ENCODE results near the gene CTBP2.

The CTBP2 gene

DNA sequence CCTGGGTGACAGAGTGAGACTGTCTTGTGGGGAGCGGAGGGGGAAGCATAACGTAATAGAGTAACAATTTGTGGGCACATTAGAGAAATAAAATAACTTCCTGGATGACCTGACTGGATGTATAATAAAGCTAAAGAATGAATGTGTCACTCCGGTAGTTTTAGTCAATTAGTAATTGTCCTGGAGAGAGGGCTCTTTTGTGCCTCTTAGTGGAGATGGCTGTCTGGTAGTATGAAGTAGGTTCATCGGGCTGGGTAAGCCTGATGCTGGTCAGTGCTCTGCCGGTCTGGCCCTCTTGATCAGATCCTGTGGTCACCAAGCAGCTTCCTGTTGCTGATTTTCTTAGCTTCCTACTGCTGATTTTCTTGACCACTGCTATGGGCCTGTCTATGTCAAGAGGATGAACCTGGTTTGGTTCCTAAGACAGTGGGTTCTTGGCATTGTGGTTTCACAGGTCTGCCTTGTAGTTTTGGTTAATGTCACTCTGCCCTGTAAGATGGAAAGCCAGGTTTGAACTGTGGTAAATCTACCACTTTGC, 184.3 kb downstream of the CTBP2 start:
- no peak overlapping the region for H3K4me3 ChIP-seq (ENCODE audit: low read length)
- H3K9me3 ChIP-seq (ENCODE audit: control insufficient read depth, insufficient read depth, low read length) = no peaks in the 10 kb centered on the region
- WGBS (ENCODE audit: insufficient coverage, insufficient read length) = no CpG with 5 or more reads among the region's 5 CpGs
- H3K27me3 ChIP-seq (ENCODE audit: control insufficient read depth, insufficient read depth, low read length) = no peaks in the 10 kb centered on the region
- no peak for DNase-seq (ENCODE audit: low read depth, low spot score)
- H3K36me3 ChIP-seq (ENCODE audit: control insufficient read depth, insufficient read depth, low read length) = peaks cover 3% of the 10 kb centered on the region; the same call in 1 of the 2 replicates
- no peaks in the 10 kb centered on the region for H3K4me1 ChIP-seq (ENCODE audit: control insufficient read depth, insufficient read depth, low read length)
- no peak overlapping the region for H3K27ac ChIP-seq (ENCODE audit: low read length)

DNA sequence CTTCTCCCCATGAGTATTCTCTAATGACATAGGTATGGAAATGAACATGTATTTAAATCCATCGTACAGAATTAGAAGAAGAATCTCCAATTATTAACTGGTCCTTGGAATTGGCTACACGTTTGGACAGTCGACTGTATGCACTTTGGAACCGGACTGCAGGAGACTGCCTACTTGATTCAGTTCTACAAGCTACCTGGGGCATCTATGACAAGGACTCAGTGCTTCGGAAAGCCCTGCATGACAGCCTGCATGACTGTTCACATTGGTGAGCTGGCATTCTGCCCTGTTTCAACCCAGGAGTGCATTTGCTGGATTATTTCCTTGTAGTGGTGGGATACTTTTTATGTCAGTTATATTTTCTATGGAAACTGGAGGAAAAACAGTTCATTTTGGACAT, 186.2 kb downstream of the CTBP2 start:
- WGBS (ENCODE audit: insufficient coverage, insufficient read length) = no CpG with 5 or more reads among the region's 5 CpGs
- no peak for DNase-seq (ENCODE audit: low read depth, low spot score)
- Histone ChIP-seq H3K4me1 (ENCODE audit: control insufficient read depth, insufficient read depth, low read length) (no peaks in the 10 kb centered on the region), H3K4me3 (ENCODE audit: low read length) (no peak overlapping the region), H3K36me3 (ENCODE audit: control insufficient read depth, insufficient read depth, low read length) (peaks cover 3% of the 10 kb centered on the region; the same call in 1 of the 2 replicates), H3K27ac (ENCODE audit: low read length) (no peak overlapping the region), H3K9me3 (ENCODE audit: control insufficient read depth, insufficient read depth, low read length) (no peaks in the 10 kb centered on the region), H3K27me3 (ENCODE audit: control insufficient read depth, insufficient read depth, low read length) (no peaks in the 10 kb centered on the region)

DNA sequence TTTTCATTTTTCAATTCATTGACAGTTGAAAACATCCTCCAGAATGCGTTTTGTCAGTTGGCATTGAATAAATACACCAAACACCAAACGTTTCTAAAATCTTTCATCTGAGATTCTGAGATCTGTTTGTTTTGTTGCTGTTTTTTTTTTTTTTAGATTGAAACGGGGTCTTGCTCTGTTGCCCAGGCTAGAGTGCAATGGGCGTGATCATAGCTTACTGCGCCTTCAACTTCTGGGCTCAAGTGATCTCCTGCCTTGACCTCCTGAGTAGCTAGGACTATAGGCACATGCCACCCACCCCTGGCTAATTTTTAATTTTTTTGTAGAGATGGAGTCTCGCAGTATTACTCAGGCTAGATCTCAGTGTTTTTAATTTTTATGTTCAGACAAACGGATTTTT, 187.7 kb downstream of the CTBP2 start:
- no CpG with 5 or more reads among the region's 7 CpGs for WGBS (ENCODE audit: insufficient coverage, insufficient read length)
- H3K36me3 ChIP-seq (ENCODE audit: control insufficient read depth, insufficient read depth, low read length) = peaks cover 3% of the 10 kb centered on the region; the same call in 1 of the 2 replicates
- no peak for DNase-seq (ENCODE audit: low read depth, low spot score)

DNA sequence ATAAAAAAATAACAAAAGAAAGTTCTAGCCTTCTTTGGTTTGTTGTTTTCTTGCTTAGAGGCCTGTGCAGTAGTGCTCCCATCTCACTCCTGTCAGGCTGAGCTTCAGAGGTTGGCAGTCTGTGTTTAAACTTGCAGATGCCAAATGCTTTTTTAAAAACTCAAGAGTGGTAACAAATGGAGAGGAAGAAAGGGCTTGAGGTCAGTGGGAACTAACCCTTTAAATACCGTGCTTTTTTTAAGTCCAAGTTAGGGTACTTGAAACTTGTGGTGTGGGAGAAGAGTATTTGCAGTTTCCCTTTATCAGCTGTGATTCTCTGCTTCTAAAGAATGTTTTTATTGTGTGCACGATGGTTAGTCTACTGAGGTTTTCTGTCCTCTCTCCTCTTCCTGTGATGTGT, 189.1 kb downstream of the CTBP2 start:
- Histone ChIP-seq H3K4me1 (ENCODE audit: control insufficient read depth, insufficient read depth, low read length) (no peaks in the 10 kb centered on the region), H3K27ac (ENCODE audit: low read length) (no peak overlapping the region), H3K27me3 (ENCODE audit: control insufficient read depth, insufficient read depth, low read length) (no peaks in the 10 kb centered on the region), H3K4me3 (ENCODE audit: low read length) (no peak overlapping the region), H3K36me3 (ENCODE audit: control insufficient read depth, insufficient read depth, low read length) (peaks cover 3% of the 10 kb centered on the region; the same call in 1 of the 2 replicates), H3K9me3 (ENCODE audit: control insufficient read depth, insufficient read depth, low read length) (no peaks in the 10 kb centered on the region)
- no peak for DNase-seq (ENCODE audit: low read depth, low spot score)
- no CpG with 5 or more reads among the region's 2 CpGs for WGBS (ENCODE audit: insufficient coverage, insufficient read length)

More for the DNA sequence above, 187.7 kb downstream of the CTBP2 start:
- Histone ChIP-seq H3K27ac (ENCODE audit: low read length) (no peak overlapping the region), H3K4me1 (ENCODE audit: control insufficient read depth, insufficient read depth, low read length) (no peaks in the 10 kb centered on the region), H3K4me3 (ENCODE audit: low read length) (no peak overlapping the region), H3K9me3 (ENCODE audit: control insufficient read depth, insufficient read depth, low read length) (no peaks in the 10 kb centered on the region), H3K27me3 (ENCODE audit: control insufficient read depth, insufficient read depth, low read length) (no peaks in the 10 kb centered on the region)

DNA sequence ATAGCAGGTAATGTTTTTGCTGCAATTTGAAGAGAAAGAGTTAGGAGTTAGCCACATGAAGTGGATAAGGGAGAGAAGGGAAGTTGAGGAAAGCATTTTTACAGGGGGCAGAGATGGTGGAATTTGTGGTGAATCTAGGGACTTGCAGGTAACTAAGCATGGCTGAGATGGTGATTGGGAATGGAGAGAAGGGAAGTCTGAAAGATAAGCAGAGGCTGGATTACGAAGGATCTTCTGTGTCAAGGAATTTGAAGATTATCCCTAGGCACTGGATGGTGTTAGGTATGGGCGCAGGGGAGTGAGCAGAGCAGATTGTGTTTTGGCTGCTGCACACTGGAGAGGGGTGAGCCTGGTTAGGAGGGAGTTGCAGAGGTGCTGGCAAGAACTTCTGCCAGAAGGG, 193.1 kb downstream of the CTBP2 start:
- H3K4me3 ChIP-seq (ENCODE audit: low read length) = no peak overlapping the region
- H3K4me1 ChIP-seq (ENCODE audit: control insufficient read depth, insufficient read depth, low read length) = no peaks in the 10 kb centered on the region
- no peaks in the 10 kb centered on the region for H3K9me3 ChIP-seq (ENCODE audit: control insufficient read depth, insufficient read depth, low read length)
- WGBS (ENCODE audit: insufficient coverage, insufficient read length) = no CpG with 5 or more reads among the region's 2 CpGs
- no peak overlapping the region for H3K27ac ChIP-seq (ENCODE audit: low read length)
- no peak for DNase-seq (ENCODE audit: low read depth, low spot score)
- H3K36me3 ChIP-seq (ENCODE audit: control insufficient read depth, insufficient read depth, low read length) = no peaks in the 10 kb centered on the region; the same call in 1 of the 2 replicates
- H3K27me3 ChIP-seq (ENCODE audit: control insufficient read depth, insufficient read depth, low read length) = no peaks in the 10 kb centered on the region

DNA sequence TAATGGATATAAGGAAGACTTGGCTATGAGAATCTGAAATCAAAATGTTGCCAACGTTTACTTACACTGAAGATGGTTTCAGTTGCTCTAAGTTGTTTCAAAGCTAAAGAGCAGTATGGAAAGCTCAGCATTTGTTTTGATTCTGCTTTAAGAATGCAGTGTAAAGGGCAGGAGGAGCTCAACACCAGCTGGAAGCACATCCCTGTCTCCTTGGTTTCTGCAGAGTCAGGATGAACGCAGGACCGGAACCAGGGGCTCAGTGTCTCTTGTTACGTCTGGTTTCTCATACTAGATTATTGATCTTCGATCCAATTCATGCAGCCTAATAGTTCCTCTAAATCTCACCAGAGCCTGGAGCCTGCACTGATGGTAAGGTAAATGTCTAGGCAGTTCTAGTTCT, 194.4 kb downstream of the CTBP2 start:
- Histone ChIP-seq H3K27ac (ENCODE audit: low read length) (no peak overlapping the region), H3K36me3 (ENCODE audit: control insufficient read depth, insufficient read depth, low read length) (no peaks in the 10 kb centered on the region; the same call in 1 of the 2 replicates), H3K4me3 (ENCODE audit: low read length) (no peak overlapping the region), H3K27me3 (ENCODE audit: control insufficient read depth, insufficient read depth, low read length) (no peaks in the 10 kb centered on the region), H3K4me1 (ENCODE audit: control insufficient read depth, insufficient read depth, low read length) (no peaks in the 10 kb centered on the region), H3K9me3 (ENCODE audit: control insufficient read depth, insufficient read depth, low read length) (no peaks in the 10 kb centered on the region)
- DNase-seq (ENCODE audit: low read depth, low spot score) = no peak
- WGBS (ENCODE audit: insufficient coverage, insufficient read length) = no CpG with 5 or more reads among the region's 5 CpGs

DNA sequence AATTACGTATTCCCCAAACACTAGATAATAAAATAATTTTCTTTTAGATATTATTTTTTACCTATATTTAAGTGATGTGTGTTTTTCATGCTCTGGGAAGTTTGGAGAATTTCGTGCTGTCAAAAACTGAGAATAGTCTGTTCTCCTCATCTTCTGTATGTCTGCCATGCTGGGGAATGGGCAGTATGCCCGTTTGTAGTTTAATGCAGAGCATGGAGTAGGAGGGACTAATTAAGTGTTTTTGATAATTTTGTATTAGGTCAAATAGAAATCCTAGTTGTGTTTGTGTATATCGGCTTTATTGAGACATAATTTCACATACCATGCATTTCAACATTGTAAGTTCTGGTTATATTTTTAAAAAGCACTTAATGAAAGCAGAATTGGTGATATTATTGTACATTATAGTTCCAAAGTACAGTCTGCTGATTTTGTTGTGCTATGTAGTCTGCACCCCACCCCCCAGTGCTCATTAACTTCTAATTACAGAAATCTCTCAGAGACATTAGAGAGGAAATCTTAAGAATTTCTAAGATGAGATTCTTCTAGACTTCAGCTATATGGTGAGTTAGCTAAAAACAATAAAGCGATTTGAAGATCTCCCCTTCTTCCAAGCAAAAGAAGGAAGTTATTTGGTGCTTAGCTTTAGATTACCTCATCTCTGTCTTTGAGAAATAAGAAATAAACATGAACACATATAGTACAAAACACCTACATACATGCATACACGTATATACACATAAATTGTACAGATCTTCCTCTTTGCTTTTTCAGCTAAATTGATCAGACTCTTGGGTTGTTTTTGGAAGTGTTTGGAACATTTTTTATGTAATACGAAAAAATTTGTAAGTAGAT, 196.3 kb downstream of the CTBP2 start:
- no peak for DNase-seq (ENCODE audit: low read depth, low spot score)
- no peaks in the 10 kb centered on the region; the same call in 1 of the 2 replicates for H3K36me3 ChIP-seq (ENCODE audit: control insufficient read depth, insufficient read depth, low read length)
- WGBS (ENCODE audit: insufficient coverage, insufficient read length) = 100% methylated on average over 1 of the region's 7 CpGs
- H3K4me3 ChIP-seq (ENCODE audit: low read length) = no peak overlapping the region
- H3K27ac ChIP-seq (ENCODE audit: low read length) = no peak overlapping the region
- no peaks in the 10 kb centered on the region for H3K4me1 ChIP-seq (ENCODE audit: control insufficient read depth, insufficient read depth, low read length)
- no peaks in the 10 kb centered on the region for H3K27me3 ChIP-seq (ENCODE audit: control insufficient read depth, insufficient read depth, low read length)
- no peaks in the 10 kb centered on the region for H3K9me3 ChIP-seq (ENCODE audit: control insufficient read depth, insufficient read depth, low read length)

DNA sequence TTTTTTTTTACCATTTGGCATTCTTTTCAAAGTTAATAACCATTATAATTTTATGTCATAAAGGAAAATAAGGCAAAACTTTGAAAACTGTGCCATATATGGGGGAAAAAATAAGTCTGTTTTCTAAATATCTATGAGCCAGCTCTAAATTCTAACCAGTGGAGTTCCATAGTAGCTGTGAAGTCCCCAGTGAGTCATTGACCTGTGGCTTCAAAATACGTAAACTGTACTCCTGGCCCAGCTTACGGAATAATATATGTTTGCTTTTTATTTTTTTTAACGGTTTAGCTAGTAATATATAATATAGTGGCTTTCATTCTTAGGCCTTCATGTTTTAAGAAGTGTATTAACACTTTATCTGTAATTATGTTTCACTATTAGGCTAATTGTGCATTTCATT, 197.9 kb downstream of the CTBP2 start:
- H3K4me1 ChIP-seq (ENCODE audit: control insufficient read depth, insufficient read depth, low read length) = no peaks in the 10 kb centered on the region
- no peaks in the 10 kb centered on the region for H3K9me3 ChIP-seq (ENCODE audit: control insufficient read depth, insufficient read depth, low read length)
- no peak for DNase-seq (ENCODE audit: low read depth, low spot score)
- no peaks in the 10 kb centered on the region; the same call in 1 of the 2 replicates for H3K36me3 ChIP-seq (ENCODE audit: control insufficient read depth, insufficient read depth, low read length)
- WGBS (ENCODE audit: insufficient coverage, insufficient read length) = no CpG with 5 or more reads among the region's 3 CpGs
- no peak overlapping the region for H3K27ac ChIP-seq (ENCODE audit: low read length)
- no peak overlapping the region for H3K4me3 ChIP-seq (ENCODE audit: low read length)
- H3K27me3 ChIP-seq (ENCODE audit: control insufficient read depth, insufficient read depth, low read length) = no peaks in the 10 kb centered on the region

DNA sequence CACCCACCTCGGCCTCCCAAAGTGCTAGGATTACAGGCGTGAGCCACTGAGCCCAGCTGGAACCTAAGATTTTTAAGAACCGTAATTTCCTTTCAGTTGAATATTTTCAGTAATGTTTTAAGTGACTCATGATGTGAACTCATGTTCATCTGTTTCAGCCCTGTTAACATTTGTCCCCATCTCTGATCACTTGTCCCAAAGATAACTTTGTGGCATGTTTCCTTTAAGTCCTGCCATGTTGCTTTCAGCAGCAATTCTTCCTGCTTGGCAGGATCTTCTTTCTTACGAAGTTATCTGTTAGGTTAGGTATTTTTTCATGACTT, 199.2 kb downstream of the CTBP2 start:
- Histone ChIP-seq H3K9me3 (ENCODE audit: control insufficient read depth, insufficient read depth, low read length) (no peaks in the 10 kb centered on the region), H3K27ac (ENCODE audit: low read length) (no peak overlapping the region), H3K36me3 (ENCODE audit: control insufficient read depth, insufficient read depth, low read length) (no peaks in the 10 kb centered on the region; the same call in 1 of the 2 replicates), H3K27me3 (ENCODE audit: control insufficient read depth, insufficient read depth, low read length) (no peaks in the 10 kb centered on the region), H3K4me1 (ENCODE audit: control insufficient read depth, insufficient read depth, low read length) (no peaks in the 10 kb centered on the region), H3K4me3 (ENCODE audit: low read length) (no peak overlapping the region)
- whole genome bisulfite sequencing (ENCODE audit: insufficient coverage, insufficient read length) = no CpG with 5 or more reads among the region's 4 CpGs
- DNase-seq (ENCODE audit: low read depth, low spot score) = no peak

DNA sequence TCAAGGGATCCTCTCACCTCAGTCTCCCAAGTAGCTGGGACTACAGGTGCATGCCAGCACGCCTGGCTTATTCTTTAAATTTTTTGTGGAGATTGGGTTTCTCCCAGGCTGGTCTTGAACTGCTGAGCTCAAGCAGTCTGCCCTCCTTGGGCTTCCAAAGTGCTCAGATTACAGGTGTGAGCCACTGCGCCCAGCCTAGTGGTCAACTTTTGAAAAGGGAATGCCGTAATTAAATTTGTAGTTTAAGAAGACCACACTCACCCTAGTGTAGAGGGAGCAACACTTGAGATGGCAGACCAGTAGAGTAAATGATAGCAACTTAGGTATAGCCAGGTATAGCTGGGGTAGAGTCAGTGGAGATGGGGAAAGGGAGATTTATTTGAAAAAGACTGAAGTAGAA, 200.8 kb downstream of the CTBP2 start:
- H3K4me1 ChIP-seq (ENCODE audit: control insufficient read depth, insufficient read depth, low read length) = no peaks in the 10 kb centered on the region
- no peaks in the 10 kb centered on the region for H3K36me3 ChIP-seq (ENCODE audit: control insufficient read depth, insufficient read depth, low read length)
- H3K27ac ChIP-seq (ENCODE audit: low read length) = no peak overlapping the region
- no peak overlapping the region for H3K4me3 ChIP-seq (ENCODE audit: low read length)
- no peaks in the 10 kb centered on the region for H3K9me3 ChIP-seq (ENCODE audit: control insufficient read depth, insufficient read depth, low read length)
- no peak for DNase-seq (ENCODE audit: low read depth, low spot score)
- no CpG with 5 or more reads among the region's 3 CpGs for WGBS (ENCODE audit: insufficient coverage, insufficient read length)
- H3K27me3 ChIP-seq (ENCODE audit: control insufficient read depth, insufficient read depth, low read length) = no peaks in the 10 kb centered on the region
